Stimulated activated CD8-positive, alpha-beta memory T cell treated with anti-CD3 and anti-CD28 coated beads, Interleukin-7, amount 100 ng/mL, for 1 hour (primary cell): ENCODE data around the gene MXD3.
A peak's percentile ranks its signal among the peaks of the same experiment; 100 is the strongest.
"Not testable (repeated sequence)": the region's sequence is repeated elsewhere in the genome, so short reads cannot be mapped to it uniquely, and the experiment has no call there.

ENCODE experiments used
- DNase-seq, 2 donors: peaks; one replicate each; pipeline ENCODE4 v3.0.0-alpha.2; 2020; ENCODE audit warnings: low read depth in 2 of 2

Gene MXD3

DNA sequence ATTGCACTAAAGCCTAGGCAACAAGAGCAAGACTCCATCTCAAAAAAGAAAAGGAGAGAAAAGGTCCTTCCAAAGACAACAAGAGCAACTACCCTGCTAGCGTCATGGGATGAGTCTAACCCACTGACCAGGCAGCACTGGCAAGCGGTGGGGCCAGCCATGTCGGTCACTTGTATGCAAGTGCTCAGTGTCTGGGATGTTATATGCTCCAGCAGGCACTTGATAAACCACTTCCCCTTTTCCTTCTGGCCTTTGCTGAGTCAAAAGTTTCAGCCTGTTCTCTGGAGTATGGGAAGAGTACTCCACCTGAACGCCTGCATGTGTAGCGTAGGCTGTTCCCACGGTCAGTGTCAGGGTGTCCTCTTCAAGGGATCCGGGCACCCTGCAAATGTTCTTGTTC, 9.2 kb upstream of the MXD3 start:
- DNase-seq: no peak

DNA sequence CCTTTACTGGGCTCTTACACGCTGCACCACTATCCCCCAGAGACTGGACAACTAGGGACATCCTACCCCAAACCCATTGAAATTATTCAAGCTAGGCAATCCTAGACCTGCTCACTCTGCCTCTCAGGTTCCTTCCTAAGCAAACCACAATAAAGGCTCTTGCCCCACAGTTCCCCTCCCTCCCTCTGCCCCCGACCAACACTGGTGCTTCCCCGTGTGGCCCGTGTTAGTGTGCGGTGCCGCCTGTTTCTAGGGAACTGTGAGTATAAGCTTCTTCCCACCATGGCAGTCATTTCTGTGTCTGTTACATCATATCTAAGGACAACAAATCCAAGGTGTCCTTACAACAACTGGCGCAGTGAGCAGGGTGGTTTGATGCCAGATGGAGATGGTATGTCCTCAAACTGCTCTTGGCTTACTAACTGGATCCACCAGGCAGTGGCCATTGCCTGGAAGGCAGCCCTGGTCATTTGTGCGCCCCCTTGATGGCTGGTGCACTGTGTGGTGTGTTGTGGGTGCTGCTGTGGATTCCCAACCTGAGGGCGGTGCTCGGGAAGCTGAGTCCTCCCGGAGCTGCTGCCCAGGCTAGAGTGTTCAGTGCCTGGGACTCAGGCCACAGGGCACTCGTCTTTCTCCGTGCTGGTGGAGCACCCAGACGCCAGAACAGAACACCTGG, 8.4 kb upstream of the MXD3 start:
- no peak for DNase-seq

DNA sequence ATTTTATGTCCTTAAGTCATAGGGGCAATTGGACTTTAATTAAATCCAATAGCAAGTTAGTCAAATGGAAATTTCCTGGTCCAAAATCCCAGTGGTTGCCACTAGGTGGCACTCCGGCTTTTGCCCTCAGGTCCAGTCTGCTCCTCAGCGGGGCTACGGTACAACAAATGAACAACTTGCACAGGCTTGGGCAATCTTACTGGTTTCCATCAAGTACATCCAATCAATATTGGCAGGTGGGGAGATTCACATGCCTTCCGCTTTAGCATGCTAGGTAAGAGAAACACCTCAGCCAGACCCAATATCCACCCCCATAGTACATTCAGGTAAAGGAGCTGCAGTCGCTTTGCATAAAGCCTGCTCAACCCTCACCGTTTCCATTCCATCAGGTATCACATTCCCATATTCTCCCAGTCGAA, 6.3 kb upstream of the MXD3 start:
- peak; percentile 49 to 59 for DNase-seq

DNA sequence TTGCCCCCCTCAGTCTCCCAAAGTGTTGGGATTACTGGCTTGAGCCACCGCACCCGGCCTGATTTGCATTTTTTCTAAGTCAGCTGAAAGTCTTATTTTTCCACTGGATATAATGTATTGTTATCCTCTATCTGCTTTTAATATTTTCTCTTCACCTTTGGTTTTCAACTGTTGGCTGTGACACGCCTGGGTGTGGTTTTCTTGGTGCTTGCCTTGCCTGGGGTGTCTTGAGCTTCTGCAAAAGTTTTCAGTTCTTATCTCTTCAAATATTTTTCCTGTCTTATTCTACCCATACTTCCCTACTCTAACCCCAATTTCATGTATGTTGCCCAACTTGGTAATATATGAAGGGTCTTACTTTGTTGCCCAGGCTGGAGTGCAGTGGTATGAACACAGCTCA, 4.3 kb upstream of the MXD3 start:
- no peak for DNase-seq

DNA sequence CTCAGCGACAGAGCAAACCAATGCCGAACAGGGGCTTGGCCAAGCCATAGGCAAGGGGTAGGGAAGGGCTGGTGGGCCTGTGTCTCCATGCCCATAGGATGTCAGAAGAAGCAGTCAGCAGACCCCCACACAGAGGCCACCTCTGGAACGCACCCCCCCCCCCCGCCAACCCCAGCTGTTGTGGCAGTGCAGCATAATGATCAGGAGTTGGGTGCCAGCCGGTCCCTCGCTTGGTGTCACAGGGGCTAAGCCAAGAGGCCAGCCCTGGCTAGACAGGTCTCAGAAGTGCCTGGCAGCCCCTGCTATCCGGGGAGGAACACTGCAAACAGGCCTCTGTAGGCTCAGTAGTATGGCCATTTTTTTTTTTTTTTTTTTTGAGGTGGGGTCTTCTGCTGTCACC, 3.7 kb upstream of the MXD3 start:
- no peak for DNase-seq

DNA sequence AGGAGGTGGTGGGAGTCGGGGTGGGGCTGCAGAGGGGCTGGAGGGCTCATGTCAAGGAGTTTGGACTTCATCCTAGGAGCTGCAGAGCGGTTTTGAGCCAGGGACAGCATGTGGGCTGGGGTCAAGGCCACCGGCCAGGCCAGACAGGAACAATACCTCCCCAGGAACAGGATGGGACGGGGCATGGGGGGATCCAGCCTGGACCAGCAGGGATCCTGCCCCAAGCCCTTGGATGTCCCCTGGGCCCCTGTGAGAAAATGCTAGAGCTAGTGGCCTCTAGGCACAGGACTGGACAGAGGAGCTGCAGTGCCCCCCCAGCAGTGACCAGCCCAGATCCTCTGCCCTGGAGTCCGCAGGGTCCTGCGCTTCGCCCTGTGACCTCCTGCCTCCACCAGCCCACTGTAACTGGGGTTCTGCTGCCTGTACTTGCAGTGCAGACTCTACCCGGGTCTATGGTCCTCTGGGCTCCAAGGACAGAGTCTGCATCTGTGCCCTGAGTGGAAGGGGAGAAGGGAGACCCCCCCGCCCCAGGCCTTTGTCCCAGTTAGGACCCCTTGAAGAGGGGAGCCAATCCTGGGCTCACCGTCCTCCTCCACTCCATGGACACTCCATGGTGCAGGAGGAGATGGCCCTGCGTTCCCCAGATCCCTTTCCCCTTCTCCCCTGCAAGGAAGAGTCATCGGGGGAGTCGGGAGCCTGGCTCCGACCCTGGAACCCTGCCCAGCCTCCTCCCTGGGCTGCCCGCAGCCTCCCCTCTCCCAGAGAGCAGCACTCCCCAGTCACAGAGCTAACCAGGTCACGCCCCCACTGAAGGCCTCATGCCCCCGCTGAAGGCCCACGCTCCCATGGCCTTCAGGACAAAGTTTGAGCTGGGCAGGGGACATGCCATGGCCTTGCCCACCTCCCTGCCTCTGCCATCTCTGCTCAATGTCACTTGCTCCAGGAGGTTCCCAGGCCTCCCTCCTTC, 3.0 kb upstream of the MXD3 start:
- DNase-seq: no peak

DNA sequence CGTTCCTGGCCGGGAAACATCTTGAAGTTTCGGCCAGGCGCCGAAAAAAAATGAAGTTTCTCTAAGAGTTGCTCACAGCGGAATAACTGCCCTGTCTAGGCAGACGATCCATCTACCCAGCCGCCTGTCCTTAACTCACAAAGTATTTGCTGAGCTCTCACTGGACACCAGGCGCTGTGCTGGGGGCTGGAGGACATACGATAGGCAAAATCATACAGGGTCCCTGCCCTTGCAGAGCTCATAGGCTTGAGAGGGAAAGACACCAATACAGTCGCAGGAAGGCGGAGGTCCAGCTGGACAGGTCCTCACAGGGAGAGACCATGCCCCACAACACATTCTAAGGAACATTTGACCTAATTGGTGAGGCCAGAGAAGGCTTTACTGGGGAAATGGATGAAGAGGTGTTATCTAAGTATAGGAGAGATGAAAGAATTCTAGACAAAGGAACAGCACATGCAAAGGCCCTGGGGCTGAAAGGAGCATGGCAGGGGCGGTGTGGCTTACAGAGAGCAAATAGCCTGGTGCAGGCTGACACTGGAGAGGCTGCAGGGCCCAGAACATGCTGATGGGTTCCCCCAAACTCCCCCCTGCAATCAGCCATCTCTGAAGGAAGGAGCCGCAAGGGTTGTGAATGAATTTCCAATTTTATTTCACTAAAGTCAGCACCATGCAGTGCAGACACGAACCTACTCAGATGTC, 2.0 kb upstream of the MXD3 start:
- no peak for DNase-seq

DNA sequence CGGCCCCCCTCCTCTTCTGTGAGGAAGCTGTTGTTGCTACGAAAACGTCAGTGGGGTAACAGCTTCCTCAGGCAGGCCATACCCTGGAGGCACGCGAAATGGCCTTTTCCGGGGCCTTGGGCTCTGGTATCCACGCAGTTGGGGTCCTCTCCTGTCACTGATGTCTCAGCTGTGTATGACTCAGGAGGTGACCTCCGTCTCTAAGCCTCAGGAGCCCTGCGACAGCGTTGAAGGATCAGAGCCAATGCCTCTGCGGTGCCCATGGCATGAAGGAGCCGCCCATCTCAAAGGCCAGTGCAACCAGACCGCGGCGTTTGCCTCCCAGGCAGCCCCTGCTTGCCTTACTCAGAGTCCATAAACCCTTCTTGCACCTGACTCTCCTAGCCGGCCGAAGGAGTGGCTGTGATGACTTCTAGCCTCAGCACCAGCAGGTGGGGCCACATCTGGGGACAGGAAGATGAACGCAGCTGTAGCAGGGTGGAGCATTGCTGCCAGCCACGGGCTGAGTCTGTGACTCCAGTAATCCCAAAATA, 1.0 kb upstream of the MXD3 start:
- DNase-seq: no peak

DNA sequence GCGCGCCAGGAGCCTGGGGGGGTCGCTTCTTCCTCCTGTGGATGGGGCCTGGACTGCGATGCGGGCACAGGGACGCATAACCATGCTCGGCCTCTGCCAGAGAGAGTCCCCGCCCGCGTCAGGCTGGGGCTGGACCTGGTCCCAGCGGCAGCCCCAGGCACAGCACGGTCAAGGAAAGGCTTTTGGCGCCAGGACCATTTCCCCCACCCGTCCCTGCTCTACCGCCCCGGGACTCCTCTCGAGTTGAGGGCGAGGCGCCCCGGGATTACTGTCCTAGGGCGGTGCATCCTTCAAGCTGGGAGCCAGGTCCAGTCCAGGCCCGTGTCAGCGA, 341 bp downstream of the MXD3 start:
- DNase-seq: no peak

DNA sequence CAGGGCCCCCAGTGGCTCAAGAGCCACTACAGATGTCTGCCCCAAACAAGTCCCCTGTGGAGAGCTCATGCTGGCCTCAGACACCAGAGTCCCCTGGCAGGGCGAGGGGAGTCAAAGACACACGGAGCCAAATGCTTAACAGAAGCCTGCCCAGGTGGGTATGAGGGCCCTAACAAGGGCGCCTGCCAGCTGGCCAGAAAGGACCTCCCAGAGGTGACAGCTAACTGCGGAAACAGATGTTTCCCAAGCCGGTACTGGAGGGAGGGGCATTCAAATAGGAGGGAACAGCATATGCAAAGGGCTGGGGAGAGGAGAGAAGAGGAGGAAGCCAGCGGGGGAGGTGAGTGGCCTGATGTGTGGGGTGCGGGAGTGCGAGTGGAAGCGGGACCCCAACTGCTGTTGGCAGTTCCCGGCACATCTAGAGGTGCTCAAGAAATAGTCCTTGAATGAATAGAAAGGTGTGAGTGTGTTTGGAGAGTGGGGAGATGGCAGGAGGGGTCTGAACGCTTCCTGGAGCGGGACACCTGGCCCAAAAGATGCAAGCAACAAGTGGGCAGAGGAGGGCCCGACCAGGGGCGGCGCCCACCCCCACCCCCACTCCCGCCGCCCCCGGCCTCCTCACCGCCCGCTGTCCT, 824 bp downstream of the MXD3 start:
- no peak for DNase-seq

DNA sequence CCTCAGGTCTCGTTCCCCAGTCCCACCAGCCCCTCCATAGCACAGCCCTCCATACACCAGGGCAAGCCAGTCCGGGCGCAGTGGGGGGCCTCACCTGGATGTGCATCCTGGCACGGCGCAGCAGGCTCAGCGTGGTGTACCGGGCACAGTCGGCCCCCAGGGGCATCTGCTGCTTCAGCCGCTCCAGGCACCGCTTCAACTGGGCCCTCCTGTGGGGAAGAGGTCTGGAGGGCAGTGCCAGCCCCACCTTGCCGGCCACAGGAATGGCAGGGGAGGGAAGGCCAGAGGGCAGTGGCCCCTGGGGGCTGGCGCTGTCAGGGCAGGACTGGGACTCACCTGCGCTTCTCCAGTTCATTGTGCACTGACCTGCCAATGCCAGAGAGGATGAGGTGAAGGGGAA, 1.4 kb downstream of the MXD3 start:
- DNase-seq: no peak

DNA sequence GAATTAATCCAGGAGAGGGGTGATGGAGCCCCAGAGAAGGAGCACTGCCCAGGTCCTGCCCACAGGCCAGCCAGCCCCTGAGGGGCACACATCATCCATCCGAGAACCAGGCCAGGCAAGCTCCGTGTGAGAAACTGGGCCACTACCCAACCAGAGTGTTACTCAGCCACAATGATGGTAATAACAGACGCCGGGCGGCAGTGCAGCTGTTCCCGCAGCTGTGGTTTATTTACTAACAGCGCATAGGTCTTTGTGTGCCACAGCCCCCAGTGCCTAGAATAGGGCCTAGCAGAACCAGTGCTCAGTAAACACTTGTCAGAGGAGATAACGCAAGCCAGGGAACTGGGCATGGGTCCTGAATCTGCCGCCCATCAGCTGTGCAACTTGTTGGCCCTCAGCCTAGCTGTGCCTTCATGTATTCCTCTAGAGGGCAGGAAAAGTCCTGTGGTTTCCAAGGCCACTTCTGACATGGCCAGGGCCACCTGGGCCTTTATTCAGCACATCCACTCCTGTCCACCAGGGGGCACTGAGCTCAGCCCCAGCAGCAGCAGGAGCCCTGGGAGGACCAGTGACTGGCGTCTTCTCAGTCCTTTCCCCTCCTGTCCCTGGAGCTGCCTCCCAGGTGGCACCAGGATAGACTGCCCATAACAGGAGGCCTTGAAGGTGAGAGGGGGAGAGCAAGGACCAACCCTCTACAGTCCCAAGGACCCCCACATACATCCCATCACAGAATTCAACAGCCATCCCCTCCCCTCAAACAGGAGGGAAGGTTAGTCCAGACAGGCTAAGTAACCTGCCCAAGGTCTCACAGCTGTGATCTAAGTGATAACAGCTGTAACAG, 2.1 kb downstream of the MXD3 start:
- DNase-seq: peak in 1 of 2 donors; percentile 46

DNA sequence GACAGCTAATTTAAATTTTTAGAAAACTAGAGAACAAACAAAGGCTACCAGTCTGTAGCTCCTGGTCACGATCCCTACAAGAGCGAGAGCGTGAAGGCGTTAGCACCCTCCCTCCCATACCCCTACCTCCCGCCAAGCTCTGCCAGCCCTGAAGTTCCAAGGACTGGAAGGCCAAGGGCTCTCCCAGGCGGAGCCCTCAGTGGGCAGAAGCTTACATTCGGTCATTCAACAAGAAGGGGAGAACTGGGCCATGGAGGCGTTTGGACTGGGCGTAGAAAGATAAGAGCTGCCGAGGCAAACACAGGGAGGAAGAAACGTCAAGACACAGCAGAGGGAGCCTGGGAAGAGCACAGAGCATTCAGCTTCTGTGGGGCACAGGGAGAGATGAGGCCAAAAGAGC, 3.0 kb downstream of the MXD3 start:
- no peak for DNase-seq

DNA sequence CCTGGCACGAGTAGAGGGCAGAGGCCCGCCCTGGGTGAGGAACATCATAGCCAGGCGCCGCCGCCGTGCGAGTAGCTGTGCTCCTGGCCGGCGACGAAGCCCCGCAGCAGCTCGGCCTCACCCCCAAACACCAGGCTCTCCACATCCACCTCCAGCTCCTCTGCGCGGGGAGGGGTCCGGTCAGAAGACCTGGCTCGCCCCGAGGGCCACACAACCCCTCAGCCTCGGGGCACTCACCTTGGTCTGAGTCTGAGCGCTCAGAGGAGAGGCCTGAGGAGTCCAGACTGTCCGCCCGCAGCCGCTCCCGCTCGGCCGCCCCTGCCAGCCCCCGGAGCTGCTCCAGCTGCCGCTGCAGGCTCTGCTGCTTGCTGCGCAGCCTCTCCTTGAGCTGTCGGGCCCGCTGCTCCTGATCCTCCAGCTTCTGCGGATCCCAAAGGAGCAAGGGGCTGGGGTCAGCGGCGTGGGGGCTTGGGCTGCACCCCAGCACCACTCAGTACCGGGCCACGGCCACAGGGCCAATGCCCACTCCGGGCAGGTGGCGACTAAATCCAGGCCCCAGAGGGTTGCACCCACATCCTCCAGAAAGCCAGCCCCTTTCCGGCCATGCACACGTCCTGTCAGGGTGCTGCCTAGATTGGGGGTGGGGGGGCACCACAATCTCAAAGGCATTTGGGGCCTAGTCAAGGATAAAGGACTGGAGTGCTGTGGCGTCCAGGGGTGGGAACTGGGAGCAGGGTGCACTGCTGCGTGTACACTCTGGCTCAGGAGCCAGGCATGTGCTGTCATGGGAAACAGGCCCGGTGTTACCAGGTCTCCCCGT, 3.9 kb downstream of the MXD3 start:
- no peak for DNase-seq

DNA sequence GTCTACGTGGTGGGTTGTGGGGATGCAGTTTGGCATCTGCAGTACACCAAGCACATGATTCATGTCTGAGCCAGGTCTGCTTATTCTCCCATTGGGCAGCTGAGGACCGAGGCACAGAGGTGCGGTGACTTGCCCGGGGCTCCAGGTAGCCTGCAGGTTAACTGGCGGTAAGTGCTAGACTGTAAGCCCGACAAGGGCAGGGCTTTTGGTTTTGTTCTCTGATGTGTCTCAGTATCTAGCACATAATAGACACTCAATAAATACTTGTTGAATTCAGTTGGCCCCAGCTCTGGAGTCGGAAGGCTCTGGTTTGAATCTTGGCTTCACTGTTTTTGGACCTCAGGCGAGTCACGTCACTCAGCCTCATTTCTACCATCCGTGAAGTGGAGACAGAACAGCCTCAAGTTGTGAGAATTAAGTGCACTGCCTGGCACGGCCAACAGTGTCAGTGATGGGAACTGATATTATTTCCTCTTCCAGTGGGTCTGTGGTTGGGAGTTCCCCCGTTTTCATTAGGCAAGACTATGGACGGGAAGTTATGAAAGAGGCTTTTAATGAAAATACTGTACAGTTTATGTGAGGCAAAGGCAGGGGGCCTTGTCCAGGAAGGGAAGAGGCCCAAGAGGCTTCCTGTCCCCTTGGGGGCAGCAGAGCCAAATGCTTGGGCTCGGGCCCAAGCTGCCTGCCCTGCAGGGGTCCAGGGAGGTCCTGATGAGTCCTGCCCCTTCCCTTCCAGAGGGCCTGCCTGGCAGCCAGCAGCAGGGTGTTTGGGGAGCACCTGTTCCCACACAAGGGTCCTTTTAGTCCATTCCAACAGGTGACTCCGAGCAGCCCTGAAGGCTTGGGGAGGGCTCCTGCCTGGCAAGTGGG, 4.8 kb downstream of the MXD3 start:
- no peak for DNase-seq

DNA sequence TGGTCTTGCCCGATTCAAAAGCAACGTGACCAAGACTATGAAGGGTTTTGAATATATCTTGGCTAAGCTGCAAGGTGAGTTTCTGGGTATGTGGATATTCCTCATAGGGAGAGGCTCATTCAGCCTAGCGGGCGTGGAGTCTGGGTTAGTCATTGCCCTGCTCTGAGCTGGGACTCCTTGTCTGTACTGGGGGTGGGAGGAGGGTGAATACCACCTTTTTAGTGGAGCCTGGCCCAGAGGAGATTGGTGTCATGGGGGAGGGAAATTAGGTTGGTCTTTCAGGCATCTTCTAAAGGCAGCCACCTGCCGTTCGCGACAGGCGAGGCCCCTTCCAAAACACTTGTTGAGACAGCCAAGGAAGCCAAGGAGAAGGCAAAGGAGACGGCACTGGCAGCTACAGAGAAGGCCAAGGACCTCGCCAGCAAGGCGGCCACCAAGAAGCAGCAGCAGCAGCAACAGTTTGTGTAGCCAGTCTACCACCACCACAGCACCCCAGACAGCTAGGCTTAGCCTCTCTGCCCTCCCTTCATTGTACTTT, 5.5 kb downstream of the MXD3 start:
- DNase-seq: not testable (repeated sequence)

DNA sequence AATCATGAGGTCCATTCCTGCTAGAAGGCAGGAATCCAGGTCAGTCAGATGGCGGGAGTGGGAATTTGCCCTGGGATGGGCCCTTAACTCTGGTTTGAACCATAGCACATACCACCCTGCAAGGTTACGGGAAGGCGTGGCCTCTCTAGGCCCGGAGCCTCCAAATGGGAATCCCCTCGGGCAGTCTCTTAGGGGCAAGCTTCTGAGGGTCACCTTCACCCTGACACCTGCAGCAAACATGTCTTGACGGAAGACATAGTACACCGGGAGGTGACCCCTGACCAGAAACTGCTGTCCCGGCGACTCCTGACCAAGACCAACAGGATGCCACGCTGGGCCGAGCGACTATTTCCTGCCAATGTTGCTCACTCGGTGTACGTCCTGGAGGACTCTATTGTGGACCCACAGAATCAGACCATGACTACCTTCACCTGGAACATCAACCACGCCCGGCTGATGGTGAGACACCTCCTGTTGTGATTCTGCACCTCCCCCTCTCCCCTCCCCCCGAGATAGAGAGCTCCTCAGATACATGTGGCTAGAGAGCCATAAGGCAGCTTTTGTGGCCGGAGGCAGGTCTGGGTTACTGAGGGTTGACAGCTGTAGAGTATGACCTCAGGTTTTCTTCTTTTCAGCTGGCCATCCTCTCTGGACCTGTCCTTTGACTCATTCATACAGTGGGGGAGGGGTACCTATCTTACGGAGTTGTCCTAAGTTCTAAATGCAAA, 7.1 kb downstream of the MXD3 start:
- DNase-seq: no peak

DNA sequence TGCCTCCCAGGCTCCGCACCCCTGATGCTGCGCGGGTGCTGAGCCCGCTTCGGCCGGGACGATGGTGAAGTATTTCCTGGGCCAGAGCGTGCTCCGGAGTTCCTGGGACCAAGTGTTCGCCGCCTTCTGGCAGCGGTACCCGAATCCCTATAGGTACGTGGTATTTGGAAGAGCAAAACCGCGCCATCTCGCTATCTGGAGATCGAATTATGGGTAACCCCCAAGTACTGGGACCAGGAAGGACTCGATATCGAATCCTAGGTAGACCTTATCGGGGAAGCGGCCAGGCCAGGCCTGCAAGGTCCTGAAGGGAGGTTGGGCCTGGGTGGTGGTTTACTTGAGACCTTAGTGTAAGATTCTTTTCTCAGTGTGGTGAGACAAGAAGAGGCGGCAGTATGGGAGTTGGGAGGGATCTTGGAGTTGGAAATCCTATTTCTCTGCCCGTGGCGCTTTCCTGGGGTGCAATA, 7.7 kb downstream of the MXD3 start:
- DNase-seq: no peak
